Endothelial cell of umbilical vein (primary cell): ENCODE results near the gene CDCP2.

Experiments used
- CTCF ChIP-seq, 2 donors: IDR thresholded peaks; 1 replicate in 1 of 2; 2 replicates in 1 of 2; pipeline ENCODE4 v1.5.1; 2011; ENCODE audit warnings: low read length in 2 of 2, mild to moderate bottlenecking in 2 of 2, moderate library complexity in 2 of 2, control low read depth in 1 of 2, inconsistent platforms in 1 of 2, low read depth in 1 of 2; ENCODE audit not compliant: insufficient read depth in 1 of 2; ENCODE audit errors: extremely low read depth in 1 of 2
- EZH2 ChIP-seq: IDR thresholded peaks from 2 replicates; pipeline ENCODE4 v1.6.1; 2012; ENCODE audit warnings: borderline replicate concordance, low read depth, mild to moderate bottlenecking, moderate library complexity, low read length, inconsistent platforms; ENCODE audit not compliant: severe bottlenecking
- JUN ChIP-seq: IDR thresholded peaks from 2 replicates; pipeline ENCODE4 v1.6.1; 2011; ENCODE audit warnings: borderline replicate concordance, low read depth; ENCODE audit not compliant: insufficient read length, insufficient read depth
- POLR2A ChIP-seq: IDR thresholded peaks from 2 replicates; pipeline ENCODE4 v1.6.1; 2012; ENCODE audit warnings: low read depth, mild to moderate bottlenecking, control low read depth, low read length
- POLR2AphosphoS5 ChIP-seq: IDR thresholded peaks from 2 replicates; pipeline ENCODE4 v1.6.1; 2012; ENCODE audit warnings: low read depth, mild to moderate bottlenecking, control low read depth, low read length, moderate library complexity; ENCODE audit not compliant: insufficient read depth

- TF ChIP-seq EZH2 (no peak), POLR2A (no peak), POLR2AphosphoS5 (no peak), CTCF (IDR thresholded peaks at IDR 0.05; ENCODE audit: extremely low read depth in 1 of 2, insufficient read depth in 1 of 2, low read depth in 1 of 2, low read length in 2 of 2) (peak in 1 of 2 donors; percentile 29), JUN (no peak)
These were observed 45.7 kb downstream of the CDCP2 start for GRCh38 chr1:54107131-54107530.
